HG03571 (cell line): ENCODE measurements around the gene ZNF574.

ENCODE experiments used
- ATAC-seq: cut with Tn5 transposase; IDR thresholded peaks from one replicate; pipeline ENCODE4 v1.9.1; 2021; ENCODE audit not compliant: unreplicated experiment

Gene ZNF574

DNA sequence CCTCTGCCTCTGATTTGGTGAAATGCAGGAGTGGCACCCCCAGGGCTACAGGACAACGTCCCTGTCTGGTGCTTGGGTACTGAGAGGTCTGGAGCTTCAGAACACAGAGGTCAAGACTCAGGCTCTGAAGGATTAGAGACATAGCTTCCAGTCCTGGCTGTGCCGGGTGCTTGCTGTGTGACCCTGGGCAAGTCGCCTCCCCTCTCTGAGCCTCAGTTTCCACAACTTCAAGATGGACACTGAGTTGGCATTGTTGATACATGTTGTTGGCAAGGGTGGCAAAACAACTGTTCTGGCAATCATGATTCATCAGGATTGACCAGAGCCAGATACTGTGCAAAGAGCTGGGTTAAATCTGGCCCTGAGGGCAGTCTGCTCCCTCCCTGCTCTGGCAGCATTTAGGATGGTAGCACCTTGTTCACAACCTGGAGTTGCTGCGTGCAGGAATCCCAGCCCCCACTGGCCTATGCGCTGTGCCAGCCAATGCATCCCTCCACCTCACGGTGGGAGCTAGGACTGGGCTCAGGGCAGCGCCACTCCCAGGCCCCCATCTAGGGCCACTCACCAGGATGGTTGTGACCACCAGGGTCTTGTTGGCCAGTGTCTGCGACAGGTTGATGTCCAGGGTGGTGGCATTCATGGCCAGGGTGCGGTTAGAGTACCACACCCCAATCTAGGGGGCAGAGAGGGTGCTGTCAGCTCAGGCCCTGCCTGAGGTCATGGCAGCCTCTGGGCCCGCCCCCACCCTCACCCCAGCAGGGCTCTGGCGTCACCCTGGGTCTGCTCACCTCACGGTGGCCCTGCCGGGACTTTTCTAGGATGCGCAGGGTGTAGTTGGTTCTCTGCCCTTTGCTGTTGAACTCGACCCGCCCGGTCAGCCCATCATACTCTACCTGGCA is 22.7 kb upstream of the ZNF574 start:
- ATAC-seq: no peak

DNA sequence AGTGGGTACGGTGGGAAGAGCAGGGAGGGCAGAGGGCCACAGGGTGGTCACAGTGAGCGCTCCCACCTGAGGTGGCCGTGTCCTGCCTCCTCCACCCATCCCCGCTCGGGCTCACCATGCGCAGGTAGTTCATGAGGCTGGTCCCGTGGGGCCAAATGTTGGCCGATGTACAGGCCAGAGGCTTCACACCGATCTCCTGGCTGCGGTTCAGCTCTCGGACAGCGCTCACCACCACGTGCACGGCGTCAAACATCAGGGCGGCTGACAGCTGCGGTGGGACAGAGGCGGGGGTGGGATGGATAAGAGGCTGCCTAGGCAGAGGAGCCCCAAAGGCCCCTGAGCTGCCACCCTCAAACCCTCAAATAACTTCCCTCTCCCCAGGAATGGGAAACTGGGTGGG is 21.8 kb upstream of the ZNF574 start:
- ATAC-seq: no peak

DNA sequence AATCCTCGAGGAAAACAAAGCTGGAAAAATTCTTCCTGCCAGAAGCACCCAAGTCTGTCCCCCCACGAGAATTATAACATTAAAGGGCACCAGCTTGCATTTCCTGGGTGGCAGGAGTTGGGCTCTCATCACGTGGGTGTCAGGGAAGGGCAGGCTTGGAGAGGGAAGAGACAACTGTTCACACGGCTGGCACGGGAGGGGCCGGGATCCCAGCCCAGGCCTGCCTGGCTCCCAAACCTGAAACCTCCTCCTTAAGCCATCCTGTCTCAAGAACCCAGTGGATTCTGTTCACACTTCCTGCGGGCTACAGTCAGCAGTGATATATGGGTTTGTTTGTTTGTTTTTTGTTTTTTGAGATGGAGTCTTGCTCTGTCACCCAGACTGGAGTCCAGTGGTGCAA is 18.1 kb upstream of the ZNF574 start:
- no peak for ATAC-seq

- ATAC-seq: no peak
Measured at GRCh38 chr19:42059196-42059595, 16.8 kb upstream of the ZNF574 start.

DNA sequence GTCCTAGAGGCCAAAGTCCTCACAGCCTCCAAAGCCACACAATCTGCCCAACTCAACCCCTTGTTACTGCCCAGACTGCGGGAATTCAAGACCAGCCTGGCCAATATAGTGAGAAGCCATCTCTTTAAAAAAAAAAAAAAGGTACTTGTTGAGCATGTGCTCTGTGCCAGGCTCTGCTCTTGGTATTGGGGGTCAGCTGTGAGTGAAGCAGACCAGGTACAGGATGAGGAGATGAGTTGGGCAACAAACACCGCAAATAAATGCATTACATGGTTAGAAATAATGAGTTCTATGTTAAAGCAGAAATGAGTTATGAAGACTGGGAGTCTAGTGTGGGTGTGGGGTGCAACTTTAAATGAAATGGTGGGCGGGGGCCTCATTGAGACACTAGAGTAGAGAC is 15.8 kb upstream of the ZNF574 start:
- no peak for ATAC-seq

DNA sequence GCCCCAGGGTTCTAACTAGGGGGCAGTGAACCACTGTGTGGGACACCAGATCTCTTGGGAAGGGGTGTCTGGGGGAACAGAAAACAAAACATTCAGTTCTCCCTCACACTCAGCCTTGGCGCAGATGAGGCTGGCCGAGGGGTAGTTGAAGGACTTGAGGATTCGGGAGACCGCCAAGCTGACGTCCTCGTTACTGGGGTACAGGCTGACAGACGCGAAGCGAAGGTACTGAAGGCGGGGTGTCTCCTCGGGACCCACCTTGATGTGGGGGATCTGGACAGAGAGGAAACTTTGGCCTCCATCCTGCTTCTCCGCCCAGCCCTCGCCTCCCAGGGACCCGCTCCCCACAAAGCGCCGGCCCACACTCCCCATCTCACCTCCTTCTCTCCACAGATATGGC is 13.6 kb upstream of the ZNF574 start:
- no peak for ATAC-seq

DNA sequence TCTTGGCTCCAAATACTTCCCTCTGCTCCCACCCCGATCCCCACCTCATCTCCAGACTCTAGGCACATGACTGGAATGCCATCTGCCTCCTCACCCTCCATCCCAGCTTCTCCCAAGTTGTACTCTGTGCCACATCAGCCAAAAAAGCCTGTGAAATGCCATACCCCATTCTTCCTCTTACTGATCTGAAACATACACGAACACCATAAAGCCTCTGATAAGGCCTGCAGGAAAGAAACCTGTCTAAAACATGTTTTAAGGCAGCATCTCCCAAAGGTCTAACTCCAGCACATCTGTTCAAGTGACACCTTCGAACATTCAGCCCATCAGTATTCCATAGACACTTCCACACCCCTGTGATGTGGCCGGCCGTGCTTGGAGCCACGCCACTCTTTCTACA is 11.5 kb upstream of the ZNF574 start:
- ATAC-seq: no peak

DNA sequence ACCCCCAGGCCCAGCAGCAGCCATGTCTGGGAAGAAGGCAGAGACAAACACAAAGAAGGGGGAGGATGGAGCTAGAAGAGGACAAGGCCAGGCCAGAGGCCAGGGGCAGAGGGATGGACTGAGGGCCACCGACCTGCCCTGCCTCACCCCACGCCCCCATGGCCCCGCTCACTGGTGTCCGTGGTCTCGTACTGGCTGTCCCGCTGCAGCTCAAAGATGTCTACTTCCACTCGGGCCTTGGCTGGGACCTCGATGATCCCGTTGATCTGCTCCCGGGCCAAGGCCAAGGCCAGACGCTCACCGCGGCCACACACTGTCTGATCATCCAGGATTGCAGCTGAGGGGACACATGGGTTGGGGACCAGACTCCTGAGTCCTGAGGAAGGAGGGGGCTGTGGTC is 10.9 kb upstream of the ZNF574 start:
- no peak for ATAC-seq

- no peak for ATAC-seq
Measured at GRCh38 chr19:42065511-42065910, 10.5 kb upstream of the ZNF574 start.

DNA sequence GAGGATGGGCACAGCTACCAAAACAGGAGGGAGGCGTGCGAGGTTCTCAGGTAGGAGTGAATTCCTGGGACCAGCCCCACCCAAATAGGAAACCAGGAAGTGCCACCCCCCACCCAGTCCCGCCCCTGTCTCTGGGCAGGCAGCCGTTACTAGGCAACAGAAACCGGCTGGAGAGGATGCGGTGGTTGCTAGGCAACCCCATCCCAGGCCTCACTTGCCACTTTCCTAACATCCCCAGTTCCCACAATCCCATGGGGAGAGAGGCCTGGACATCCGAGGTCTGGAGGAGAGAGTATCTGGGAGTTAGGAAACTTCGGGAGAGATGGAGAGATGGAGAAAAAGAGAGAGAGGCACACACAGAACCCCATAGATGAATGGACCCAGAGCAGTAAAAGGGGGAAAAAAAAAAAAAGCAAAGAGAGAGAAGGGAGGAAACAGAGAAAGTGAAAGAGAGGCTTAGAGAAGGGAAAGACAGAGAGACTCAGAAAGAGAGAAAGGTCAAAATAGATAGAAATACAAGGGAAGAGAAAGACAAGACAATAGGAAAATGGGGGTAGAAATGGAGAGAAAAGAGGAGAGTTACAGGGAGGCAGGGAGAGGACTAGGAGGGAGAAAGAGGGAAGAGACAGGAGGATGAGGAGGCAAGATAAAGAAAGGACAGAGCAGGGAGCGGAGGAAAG is 9.8 kb upstream of the ZNF574 start:
- no peak for ATAC-seq

DNA sequence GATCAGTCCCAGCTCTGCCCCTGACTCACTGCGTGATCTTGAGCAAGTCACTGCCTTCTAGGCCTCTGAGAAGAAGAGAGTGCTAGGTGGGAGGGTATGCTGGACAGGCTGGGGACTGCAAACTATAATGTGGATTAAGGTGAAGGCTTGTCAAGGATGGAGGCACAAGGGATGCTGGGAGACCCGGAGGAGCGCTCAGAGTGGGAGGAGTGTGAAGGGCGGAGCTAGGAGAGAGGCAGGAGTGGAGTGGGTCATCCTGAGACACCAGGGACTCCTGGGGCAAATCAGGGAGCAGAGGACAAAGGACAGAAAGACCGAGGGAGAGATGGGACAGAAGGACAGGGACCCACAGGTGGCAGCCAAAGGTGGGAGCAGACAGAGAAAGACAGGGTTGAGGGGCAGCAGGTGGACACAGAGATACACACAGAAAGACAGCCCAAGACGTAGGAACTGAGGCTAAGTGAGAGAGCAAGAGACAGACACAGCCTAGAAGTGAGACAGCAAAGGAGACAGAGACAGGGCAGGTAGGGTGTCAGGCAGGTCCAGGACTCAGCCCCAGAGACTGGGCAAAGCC is 8.6 kb upstream of the ZNF574 start:
- no peak for ATAC-seq

- ATAC-seq: no peak
Measured at GRCh38 chr19:42068361-42068755, 7.6 kb upstream of the ZNF574 start.

DNA sequence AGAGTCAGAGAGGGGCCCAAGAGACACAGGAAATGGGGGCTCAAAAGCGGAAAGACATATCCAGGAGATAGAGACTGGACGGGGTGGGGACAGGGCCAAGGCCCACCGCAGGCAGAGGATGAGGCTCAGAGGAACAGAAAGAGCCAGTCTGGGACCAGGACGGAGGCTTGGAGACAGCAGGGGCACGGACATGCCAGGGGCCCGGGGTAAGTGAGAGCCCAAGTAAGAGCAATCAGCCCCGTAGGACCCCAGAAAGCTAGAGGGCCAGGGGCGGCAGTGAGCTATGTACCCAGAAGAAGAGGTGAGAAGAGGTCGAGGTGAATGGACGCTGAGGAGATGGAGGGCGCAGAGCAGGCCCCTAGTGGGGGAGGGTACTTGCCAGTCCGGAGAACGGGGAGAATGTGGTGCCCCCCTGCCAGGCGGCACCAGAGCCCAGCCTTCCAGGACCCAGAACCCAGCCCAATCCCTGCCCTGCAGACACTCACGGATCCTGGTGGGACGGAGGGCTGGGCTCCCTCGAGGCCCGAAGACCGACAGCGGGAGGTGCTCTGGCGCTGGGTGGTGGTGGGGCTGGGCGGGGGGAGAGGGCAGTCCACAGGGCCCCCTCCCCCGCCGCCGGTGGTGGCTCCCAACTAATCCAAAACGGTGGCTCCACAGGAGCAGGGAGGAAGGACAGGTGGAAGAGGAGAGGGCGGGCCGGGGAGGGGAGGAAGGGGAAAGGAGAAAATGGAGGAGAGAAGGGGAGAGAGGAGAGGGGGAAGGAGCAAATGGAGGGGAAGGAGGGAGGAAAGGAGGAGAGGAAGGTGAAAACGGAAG is 7.0 kb upstream of the ZNF574 start:
- no peak for ATAC-seq

DNA sequence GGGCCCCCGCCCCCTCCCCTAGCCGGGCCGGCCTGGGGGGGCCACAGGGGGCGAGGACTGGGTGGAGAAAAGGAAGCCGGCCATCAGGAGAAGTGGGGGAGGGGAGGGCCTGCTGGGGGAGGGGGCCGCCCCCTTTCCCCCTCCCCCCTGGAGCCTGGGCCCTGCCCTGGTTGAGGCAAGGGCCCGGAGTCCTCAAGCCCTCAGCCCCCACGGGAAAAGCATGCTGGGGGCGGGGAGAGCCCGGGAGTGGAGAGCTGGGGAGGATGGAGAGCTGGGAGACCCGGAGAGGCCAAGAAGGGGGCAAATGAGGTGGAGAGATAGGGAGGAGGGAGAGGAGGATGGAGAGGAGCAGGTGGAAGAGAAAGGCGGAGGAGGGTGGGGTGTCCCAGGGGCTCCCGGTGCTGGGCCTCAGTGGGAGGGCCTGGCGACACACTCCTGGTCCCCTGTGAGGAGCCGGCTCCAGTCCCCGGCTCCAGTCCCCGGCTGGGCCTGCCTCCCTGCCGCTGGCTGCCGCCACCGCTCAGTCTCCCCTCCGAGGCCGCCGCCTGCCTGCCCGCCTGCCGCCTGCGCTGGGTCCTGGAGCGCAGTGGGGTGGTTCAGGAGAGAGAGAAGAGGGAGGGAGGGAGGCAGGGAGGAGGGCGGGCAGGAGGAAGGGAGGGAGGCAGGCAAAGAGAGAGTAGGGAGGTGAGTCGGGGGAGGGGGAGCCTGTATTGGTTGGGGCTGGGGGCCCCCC is 6.2 kb upstream of the ZNF574 start, which contains the start of gene GRIK5:
Gene GRIK5, minus strand, starts transcription at position 588 of the 733 bp plus-strand sequence. CDS start 4,436 bp downstream, outside the sequence.
- ATAC-seq: no peak

GRCh38 chr19:42071247-42071646 is 4.7 kb upstream of the ZNF574 start:
- no peak for ATAC-seq

DNA sequence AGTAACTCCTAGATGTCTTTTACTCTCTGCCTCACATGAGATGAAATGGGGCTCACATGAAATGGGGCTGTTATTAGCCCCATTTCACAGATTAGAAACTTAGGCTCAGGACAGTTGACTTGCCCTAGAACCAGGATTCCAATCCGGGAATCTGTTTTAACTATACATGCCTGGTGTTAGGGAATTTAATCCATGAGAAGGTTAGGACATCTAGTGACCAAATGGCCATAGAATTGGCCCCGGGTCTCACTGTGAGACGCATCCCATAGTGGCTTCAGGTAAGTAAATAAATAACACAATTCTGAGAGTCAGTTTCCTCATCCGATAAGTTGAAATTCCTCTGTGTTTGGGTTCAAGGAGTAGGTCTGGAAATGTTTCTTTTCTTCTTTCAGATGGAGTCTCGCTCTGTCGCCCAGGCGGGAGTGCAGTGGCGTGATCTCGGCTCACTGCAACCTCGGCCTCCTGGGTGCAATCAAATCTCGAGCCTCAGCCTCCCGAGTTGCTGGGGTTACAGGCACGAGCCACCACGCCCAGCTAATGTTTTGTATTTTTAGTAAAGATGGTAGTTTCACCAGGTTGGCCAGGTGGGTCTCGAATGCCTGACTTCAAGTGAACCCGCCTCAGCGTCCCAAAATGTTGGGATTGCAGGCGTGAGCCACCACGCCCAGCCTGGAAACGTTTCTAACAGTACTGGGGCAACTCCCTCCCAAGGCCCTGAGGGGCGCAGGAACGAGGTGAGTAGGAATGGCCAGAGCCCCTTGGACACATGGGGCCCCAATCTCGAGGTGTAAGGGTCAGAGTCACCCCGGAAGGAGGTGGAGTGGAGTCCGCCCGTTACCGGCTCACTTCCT is 1.2 kb upstream of the ZNF574 start:
- no peak for ATAC-seq

GRCh38 chr19:42075364-42075615 is 676 bp upstream of the ZNF574 start:
- no peak for ATAC-seq

DNA sequence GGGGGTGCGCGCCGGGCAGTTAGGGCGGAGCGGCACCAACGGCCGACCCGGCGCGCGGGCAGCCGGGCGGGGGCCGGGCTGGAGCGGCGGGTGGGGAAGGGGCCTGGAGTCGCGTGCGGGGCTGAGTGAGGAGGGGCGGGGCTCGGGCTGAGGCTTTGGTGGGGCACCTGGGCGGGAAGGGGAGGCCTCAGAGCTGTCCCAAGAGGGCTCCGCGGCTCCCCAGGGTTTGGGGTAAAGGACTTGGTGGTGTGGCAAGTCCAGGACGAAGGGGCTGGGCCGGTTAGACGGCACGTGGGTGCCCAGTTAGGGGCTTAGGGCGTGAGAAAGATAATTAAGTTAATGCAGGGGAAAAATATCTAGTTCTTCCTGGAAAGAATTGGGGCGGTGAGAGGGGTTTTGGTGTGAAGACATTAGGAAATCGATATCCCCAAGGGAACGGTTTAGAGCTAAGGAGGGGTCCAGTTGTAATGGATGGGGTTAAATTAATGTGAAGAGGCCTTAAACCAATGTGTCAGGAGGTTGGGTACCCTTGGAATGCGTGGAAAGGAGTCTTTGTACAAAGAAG is 496 bp downstream of the ZNF574 start:
- no peak for ATAC-seq

DNA sequence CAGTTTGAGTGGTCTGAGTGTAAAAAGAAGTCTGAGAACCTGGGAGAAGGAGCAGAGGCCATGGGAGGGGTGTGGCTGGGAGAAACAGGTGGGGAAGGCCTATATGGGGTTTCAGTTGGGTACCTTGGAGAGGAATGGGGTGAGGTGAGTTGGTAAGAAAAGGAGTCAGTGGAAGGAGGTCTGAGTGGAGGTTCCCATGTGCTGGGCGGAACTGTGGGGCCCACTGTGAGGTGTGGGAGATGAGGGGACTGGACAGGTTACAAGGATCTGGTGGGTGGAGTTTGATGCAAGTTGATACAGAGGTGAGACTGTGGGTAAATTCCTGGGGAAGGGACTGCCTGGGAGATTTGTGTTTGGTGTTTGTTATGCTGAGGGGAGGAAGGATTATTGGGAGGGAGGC is 2.1 kb downstream of the ZNF574 start:
- ATAC-seq: no peak
